HepG2 (cell line): ENCODE data around the gene JMJD6. TPM values are rescaled to one million over a fixed set of nuclear protein-coding genes. Genes with fewer than 3 reads are reported as not detected.

Source experiments
- ATAC-seq: fragments of 200-7000 bp; cut with Tn5 transposase; 3 replicates; pipeline ENCODE4 v1.9.1; 2020; ENCODE audit warnings: mild to moderate bottlenecking, moderate library complexity
- BruUV-seq: library from RNA; stranded (reverse); fragments of 400-500 nt; replicated peaks from 2 replicates; lab custom pipeline; 2021; lab: Mats Ljungman, UMichigan
- CTCF ChIA-PET: fragments of 300-600 bp; formaldehyde crosslinking; extraction: SDS; loops from one replicate; lab custom pipeline; 2021; ENCODE audit warnings: low total read pairs, inconsistent platforms, low intra/inter-chr PET ratio; lab: Yijun Ruan, JAX
- POLR2A ChIA-PET: fragments of 350-600 bp; sonication (Branson Sonifier 250); formaldehyde crosslinking; loops from one replicate; lab custom pipeline; 2020; ENCODE audit warnings: antibody characterized with exemption, inconsistent platforms; lab: Yijun Ruan, JAX
- DNase-seq: peaks from one replicate; pipeline ENCODE4 v3.0.0-alpha.2; 2015; ENCODE audit warnings: low spot score
- FAIRE-seq: peaks from 3 replicates; lab custom pipeline; 2011; peaks lifted over from hg19 to GRCh38; lab: Jason Lieb, UNC
- H2AFZ ChIP-seq: one replicate; pipeline ENCODE4 v1.6.1; 2011; ENCODE audit warnings: low read length, inconsistent platforms
- H3K27ac ChIP-seq: fragments of 300-600 bp; 3 replicates; pipeline ENCODE4 v1.8.0; 2011; ENCODE audit warnings: mixed run types, mild to moderate bottlenecking, mixed read lengths, low read length, inconsistent platforms; ENCODE audit not compliant: insufficient read depth; ENCODE audit errors: extremely low read length
- H3K27me3 ChIP-seq, 2 experiments: fragments of 200-600 bp in 1 of 2; 2 replicates in 1 of 2; 3 replicates in 1 of 2; pipeline versions ENCODE4 v1.6.0 to v1.8.0; 2011; ENCODE audit warnings: low read length in 2 of 2, mild to moderate bottlenecking in 2 of 2, moderate library complexity in 2 of 2, inconsistent platforms in 1 of 2; ENCODE audit not compliant: insufficient read depth in 2 of 2, control insufficient read depth in 1 of 2
- H3K36me3 ChIP-seq, 2 experiments: fragments of 200-600 bp in 1 of 2; replicated peaks in 1 of 2; 2 replicates in 1 of 2; 3 replicates in 1 of 2; pipeline versions ENCODE4 v1.5.1 to v1.8.0; 2011; ENCODE audit warnings: low read length in 2 of 2, inconsistent platforms in 1 of 2; ENCODE audit not compliant: insufficient read depth in 2 of 2, control insufficient read depth in 1 of 2
- H3K4me1 ChIP-seq: 2 replicates; pipeline ENCODE4 v1.5.1; 2012; ENCODE audit warnings: low read length, inconsistent platforms; ENCODE audit not compliant: insufficient read depth
- H3K4me2 ChIP-seq: 2 replicates; pipeline ENCODE4 v1.6.0; 2011; ENCODE audit warnings: low read depth, low read length, inconsistent platforms
- H3K4me3 ChIP-seq, 3 experiments: fragments of 200-600 bp in 1 of 3; sonication (generic), shearing (Covaris generic) in 1 of 3; replicated peaks in 1 of 3; 2 replicates each; pipeline ENCODE4 v1.5.1; 2011 to 2016; ENCODE audit warnings: low read length in 3 of 3, inconsistent platforms in 2 of 3, low read depth in 2 of 3, mild to moderate bottlenecking in 2 of 3, control low read depth in 1 of 3, mixed read lengths in 1 of 3; ENCODE audit not compliant: insufficient read depth in 1 of 3
- H3K79me2 ChIP-seq: one replicate; pipeline ENCODE4 v1.6.1; 2011; ENCODE audit warnings: low read length, inconsistent platforms; ENCODE audit not compliant: insufficient read depth
- H3K9ac ChIP-seq: 2 replicates; pipeline ENCODE4 v1.6.0; 2011; ENCODE audit warnings: mild to moderate bottlenecking, low read depth, low read length, inconsistent platforms; ENCODE audit not compliant: insufficient read depth
- H3K9me3 ChIP-seq: 2 replicates; pipeline ENCODE4 v1.5.1; 2012; ENCODE audit warnings: mild to moderate bottlenecking, low read length
- H4K20me1 ChIP-seq: 2 replicates; pipeline ENCODE4 v1.6.0; 2011; ENCODE audit warnings: inconsistent platforms, mild to moderate bottlenecking, low read length, moderate library complexity; ENCODE audit not compliant: insufficient read depth
- AKAP8 ChIP-seq: sonication (generic); formaldehyde crosslinking; IDR thresholded peaks from 2 replicates; pipeline ENCODE4 v1.5.1; 2020; ENCODE audit warnings: mild to moderate bottlenecking, missing genetic modification reagents
- EEA1 ChIP-seq: sonication (generic); formaldehyde crosslinking; IDR thresholded peaks from 2 replicates; pipeline ENCODE4 v1.5.1; 2020; ENCODE audit warnings: mild to moderate bottlenecking, missing genetic modification reagents, borderline replicate concordance
- EP300 ChIP-seq, 3 experiments: sonication (generic) in 1 of 3; formaldehyde crosslinking in 1 of 3; IDR thresholded peaks; 2 replicates each; pipeline versions ENCODE4 v1.5.1 to v1.6.1; 2011 to 2020; ENCODE audit warnings: low read depth in 2 of 3, low read length in 2 of 3, borderline replicate concordance in 1 of 3, improper control_type of control experiment in 1 of 3, mild to moderate bottlenecking in 1 of 3, missing genetic modification reagents in 1 of 3, moderate library complexity in 1 of 3
- MIER3 ChIP-seq: IDR thresholded peaks from 2 replicates; pipeline ENCODE4 v1.6.1; 2016; ENCODE audit warnings: missing compliant biosample characterization, borderline replicate concordance
- MTF1 ChIP-seq: sonication (generic); formaldehyde crosslinking; IDR thresholded peaks from 2 replicates; pipeline ENCODE4 v1.5.0; 2020; ENCODE audit warnings: missing genetic modification reagents
- MXD4 ChIP-seq: IDR thresholded peaks from 2 replicates; pipeline ENCODE4 v1.6.1; 2016; ENCODE audit warnings: mild to moderate bottlenecking, missing biosample characterization, missing genetic modification reagents
- NFIB ChIP-seq: sonication (generic); formaldehyde crosslinking; IDR thresholded peaks from 2 replicates; pipeline ENCODE4 v1.9.0; 2021; ENCODE audit warnings: missing genetic modification reagents, mild to moderate bottlenecking, borderline replicate concordance
- RFX3 ChIP-seq: IDR thresholded peaks from 2 replicates; pipeline ENCODE4 v1.6.1; 2016; ENCODE audit warnings: missing biosample characterization, missing genetic modification reagents
- TCF12 ChIP-seq, 2 experiments: fragments of 450-650 bp in 1 of 2; sonication (generic) in 1 of 2; formaldehyde crosslinking in 1 of 2; IDR thresholded peaks; 2 replicates each; pipeline versions ENCODE4 v1.6.1 to v1.8.0; 2017 to 2022; ENCODE audit warnings: antibody characterized with exemption in 1 of 2, mild to moderate bottlenecking in 1 of 2, missing genetic modification reagents in 1 of 2, moderate library complexity in 1 of 2
- THAP7 ChIP-seq: sonication (generic); formaldehyde crosslinking; IDR thresholded peaks from 2 replicates; pipeline ENCODE4 v1.8.1; 2023; ENCODE audit warnings: mild to moderate bottlenecking, missing genetic modification reagents
- ZNF329 ChIP-seq: sonication (generic); formaldehyde crosslinking; IDR thresholded peaks from 2 replicates; pipeline ENCODE4 v1.9.0; 2021; ENCODE audit warnings: low read depth, mild to moderate bottlenecking, missing genetic modification reagents
- ZNF569 ChIP-seq: sonication (generic); formaldehyde crosslinking; IDR thresholded peaks from 2 replicates; pipeline ENCODE4 v1.5.0; 2020; ENCODE audit warnings: mild to moderate bottlenecking, missing genetic modification reagents, moderate library complexity, borderline replicate concordance
- ZNF891 ChIP-seq: sonication (generic); formaldehyde crosslinking; IDR thresholded peaks from 2 replicates; pipeline ENCODE4 v1.5.0; 2020; ENCODE audit warnings: mild to moderate bottlenecking, missing genetic modification reagents
- WGBS: methylation state at CpG from one replicate; pipeline ENCODE4 v1.1.6; 2017; ENCODE audit warnings: low lambda C conversion rate; 5-methylcytosine and 5-hydroxymethylcytosine counted together
- in situ Hi-C: cut with HindIII; loops from 2 replicates; pipeline ENCODE4 v1.10.0; 2017; ENCODE audit warnings: low pct_unique_long_range_greater_than_20kb; ENCODE audit not compliant: extremely low pct_ligation_motif_present
- intact Hi-C: fragments of 100-400 bp; cut with micrococcal nuclease; formaldehyde crosslinking; loops from one replicate; pipeline ENCODE4 v1.10.0; 2022; ENCODE audit not compliant: unreplicated experiment
- polyA plus RNA-seq, 8 experiments: library from polyadenylated mRNA; depleted of rRNA in 3 of 8; stranded (reverse) in 7 of 8; unstranded in 1 of 8; fragments of >200 nt; fragmentation: Illumina TruSeq in 4 of 8; extraction: Trizol in 4 of 8; gene quantifications; 2 replicates each; pipeline versions ENCODE4 v1.2.1 to v1.2.3, GENCODE V29; 2011 to 2016; ENCODE audit warnings: low read depth in 4 of 8, missing spikeins in 1 of 8, mixed read lengths in 1 of 8; ENCODE audit not compliant: insufficient read depth in 1 of 8
- total RNA-seq, 5 experiments: library from RNA; depleted of rRNA; stranded (reverse); fragments of >200 nt; fragmentation: Illumina TruSeq; extraction: Trizol; gene quantifications; 2 replicates each; pipeline ENCODE4 v1.2.3, GENCODE V29; 2016; ENCODE audit warnings: low read depth in 1 of 5
- TF ChIP-seq, protein P1 (sequence below): sonication (generic); formaldehyde crosslinking; IDR thresholded peaks from 2 replicates; pipeline ENCODE4 v1.8.0; 2022; ENCODE audit warnings: mild to moderate bottlenecking, missing genetic modification reagents, borderline replicate concordance
- TF ChIP-seq, protein P2 (sequence below): IDR thresholded peaks from 2 replicates; pipeline ENCODE4 v1.6.1; 2018; ENCODE audit warnings: missing genetic modification reagents, mild to moderate bottlenecking, missing compliant biosample characterization

The JMJD6 gene
- total and polyA plus RNA-seq, 2 of the 13 experiments (the other 11 are each of a cell fraction or from before 2014, with no cell fraction given): 33.6 to 41.0 TPM

DNA sequence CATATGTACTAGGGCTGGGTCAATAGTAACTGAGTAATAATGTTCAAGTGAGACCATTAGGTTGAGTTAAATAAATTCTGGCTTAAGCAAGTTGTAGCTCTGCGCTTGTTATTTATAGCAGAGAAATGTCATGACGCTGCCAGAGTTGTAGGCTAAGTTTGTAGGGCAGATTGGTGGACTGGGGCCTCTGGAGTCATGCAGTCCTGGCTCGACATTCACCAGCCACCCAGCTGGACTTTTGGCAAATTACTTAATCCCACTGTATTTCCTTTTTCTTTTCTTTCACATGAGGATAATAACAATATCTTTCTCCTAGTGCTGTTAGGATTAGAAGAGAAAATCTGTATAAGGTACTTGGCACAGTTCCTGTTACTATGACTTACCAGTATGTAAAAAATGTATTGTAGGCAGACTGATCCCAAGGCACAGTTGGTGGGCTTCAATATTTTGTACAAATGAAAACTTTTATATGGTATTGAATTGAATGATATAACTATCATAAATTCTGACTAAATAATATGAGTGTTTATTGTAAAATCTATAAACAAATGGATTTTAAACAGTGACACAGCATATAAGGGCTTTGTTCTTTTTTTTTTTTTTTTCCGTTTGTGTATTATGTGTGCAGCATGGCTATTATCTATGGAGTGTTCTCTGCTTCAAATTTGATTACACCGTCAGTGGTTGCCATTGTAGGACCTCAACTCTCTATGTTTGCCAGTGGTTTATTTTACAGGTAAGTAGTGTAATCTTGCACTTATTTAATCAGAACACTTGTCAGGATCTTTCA, 14.1 kb upstream of the JMJD6 start:
- in situ Hi-C loops (no loop called here), intact Hi-C loops (no loop called here)
- ChIA-PET POLR2A (no interaction called here), CTCF (no interaction called here)
- peaks cover 8% of the 10 kb centered on the region for H4K20me1 ChIP-seq
- H3K36me3 ChIP-seq: peaks cover 12 to 28% of the 10 kb centered on the region in 2 experiments
- no peaks in the 10 kb centered on the region for H3K9me3 ChIP-seq
- no peak overlapping the region for H2AFZ ChIP-seq
- H3K27ac ChIP-seq: no peak overlapping the region
- peak overlapping the region; percentile 6; the same call in 1 of the 2 replicates for H3K9ac ChIP-seq
- ATAC-seq: no peak
- no peak for DNase-seq
- H3K4me1 ChIP-seq: peaks cover 21% of the 10 kb centered on the region
- H3K4me3 ChIP-seq: no peak overlapping the region
- BruUV-seq: no TSS peak
- FAIRE-seq: no peak
- TF ChIP-seq THAP7 (CRISPR knock-in tag) (no peak), RFX3 (CRISPR knock-in tag) (no peak), MTF1 (CRISPR knock-in tag) (no peak), AKAP8 (CRISPR knock-in tag) (no peak), MIER3 (CRISPR knock-in tag) (no peak), NFIB (no peak), EEA1 (CRISPR knock-in tag) (no peak), ZNF329 (CRISPR knock-in tag) (no peak), TCF12 (IDR thresholded peaks at IDR 0.05) (no peak), TCF12 (CRISPR knock-in tag; IDR thresholded peaks at IDR 0.05) (no peak), ZNF891 (CRISPR knock-in tag) (no peak), EP300 (IDR thresholded peaks at IDR 0.05; ENCODE audit: low read depth in 2 of 2, low read length in 2 of 2) (no peak), EP300 (CRISPR knock-in tag; IDR thresholded peaks at IDR 0.05; ENCODE audit: borderline replicate concordance) (no peak), ZNF569 (no peak), MXD4 (CRISPR knock-in tag) (no peak)
- TF ChIP-seq, protein P1, sequence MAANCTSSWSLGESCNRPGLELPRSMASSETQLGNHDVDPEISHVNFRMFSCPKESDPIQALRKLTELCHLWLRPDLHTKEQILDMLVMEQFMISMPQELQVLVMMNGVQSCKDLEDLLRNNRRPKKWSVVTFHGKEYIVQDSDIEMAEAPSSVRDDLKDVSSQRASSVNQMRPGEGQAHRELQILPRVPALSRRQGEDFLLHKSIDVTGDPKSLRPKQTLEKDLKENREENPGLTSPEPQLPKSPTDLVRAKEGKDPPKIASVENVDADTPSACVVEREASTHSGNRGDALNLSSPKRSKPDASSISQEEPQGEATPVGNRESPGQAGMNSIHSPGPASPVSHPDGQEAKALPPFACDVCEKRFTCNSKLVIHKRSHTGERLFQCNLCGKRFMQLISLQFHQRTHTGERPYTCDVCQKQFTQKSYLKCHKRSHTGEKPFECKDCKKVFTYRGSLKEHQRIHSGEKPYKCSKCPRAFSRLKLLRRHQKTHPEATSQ: no peak
- TF ChIP-seq, protein P2, sequence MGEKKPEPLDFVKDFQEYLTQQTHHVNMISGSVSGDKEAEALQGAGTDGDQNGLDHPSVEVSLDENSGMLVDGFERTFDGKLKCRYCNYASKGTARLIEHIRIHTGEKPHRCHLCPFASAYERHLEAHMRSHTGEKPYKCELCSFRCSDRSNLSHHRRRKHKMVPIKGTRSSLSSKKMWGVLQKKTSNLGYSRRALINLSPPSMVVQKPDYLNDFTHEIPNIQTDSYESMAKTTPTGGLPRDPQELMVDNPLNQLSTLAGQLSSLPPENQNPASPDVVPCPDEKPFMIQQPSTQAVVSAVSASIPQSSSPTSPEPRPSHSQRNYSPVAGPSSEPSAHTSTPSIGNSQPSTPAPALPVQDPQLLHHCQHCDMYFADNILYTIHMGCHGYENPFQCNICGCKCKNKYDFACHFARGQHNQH (CRISPR knock-in tag): no peak
- H3K79me2 ChIP-seq: peaks cover 31% of the 10 kb centered on the region
- 96% methylated on average over 5 of the region's 5 CpGs for WGBS
- H3K4me2 ChIP-seq: peak overlapping the region; percentile 23; the same call in 1 of the 2 replicates
- H3K27me3 ChIP-seq: peaks cover 0 to 3% of the 10 kb centered on the region in 2 experiments; a peak in 1 of 5 replicates
